ENCODE results near the gene FRMPD2.
"Not testable (repeated sequence)": the region's sequence is repeated elsewhere in the genome, so short reads cannot be mapped to it uniquely, and the experiment has no call there.

FRMPD2 gene

GRCh38 chr10:48199580-48200377 is 74.7 kb downstream of the FRMPD2 start:
- no peak for DNase-seq (ENCODE audit: low spot score)

- no peak for DNase-seq (ENCODE audit: low spot score)
These were observed 77.1 kb downstream of the FRMPD2 start for GRCh38 chr10:48197236-48197899.

- DNase-seq (ENCODE audit: low spot score): no peak
These were observed 78.7 kb downstream of the FRMPD2 start for GRCh38 chr10:48195803-48196202.

- peak; percentile 91 for DNase-seq (ENCODE audit: low spot score)
These were observed 79.7 kb downstream of the FRMPD2 start for GRCh38 chr10:48194830-48195229.

- no peak for DNase-seq (ENCODE audit: low spot score)
These were observed 80.9 kb downstream of the FRMPD2 start for GRCh38 chr10:48193556-48193955.

- no peak for DNase-seq (ENCODE audit: low spot score)
These were observed 81.5 kb downstream of the FRMPD2 start for GRCh38 chr10:48192881-48193450.

- DNase-seq (ENCODE audit: low spot score): no peak
These were observed 86.6 kb downstream of the FRMPD2 start for GRCh38 chr10:48187713-48188485.

GRCh38 chr10:48187126-48187525 is 87.4 kb downstream of the FRMPD2 start:
- DNase-seq (ENCODE audit: low spot score): no peak

- DNase-seq (ENCODE audit: low spot score): not testable (repeated sequence)
These were observed 88.2 kb downstream of the FRMPD2 start for GRCh38 chr10:48186264-48186804.

GRCh38 chr10:48184224-48184623 is 90.3 kb downstream of the FRMPD2 start:
- DNase-seq (ENCODE audit: low spot score): no peak

- DNase-seq (ENCODE audit: low spot score): not testable (repeated sequence)
These were observed 101.8 kb downstream of the FRMPD2 start for GRCh38 chr10:48172715-48173114.

GRCh38 chr10:48160670-48161069 is 113.8 kb downstream of the FRMPD2 start:
- not testable (repeated sequence) for DNase-seq (ENCODE audit: low spot score)

- not testable (repeated sequence) for DNase-seq (ENCODE audit: low spot score)
These were observed 114.3 kb downstream of the FRMPD2 start for GRCh38 chr10:48160163-48160562.

- DNase-seq (ENCODE audit: low spot score): not testable (repeated sequence)
These were observed 120.0 kb downstream of the FRMPD2 start for GRCh38 chr10:48154211-48155140.

GRCh38 chr10:48147643-48148042 is 126.9 kb downstream of the FRMPD2 start:
- not testable (repeated sequence) for DNase-seq (ENCODE audit: low spot score)

- not testable (repeated sequence) for DNase-seq (ENCODE audit: low spot score)
These were observed 130.5 kb downstream of the FRMPD2 start for GRCh38 chr10:48143721-48144642.

- DNase-seq (ENCODE audit: low spot score): not testable (repeated sequence)
These were observed 133.5 kb downstream of the FRMPD2 start for GRCh38 chr10:48140949-48141348.

GRCh38 chr10:48139953-48140850 is 134.3 kb downstream of the FRMPD2 start:
- not testable (repeated sequence) for DNase-seq (ENCODE audit: low spot score)

GRCh38 chr10:48128954-48129353 is 145.5 kb downstream of the FRMPD2 start:
- not testable (repeated sequence) for DNase-seq (ENCODE audit: low spot score)

All from LoVo (cell line).